ENCODE data around the gene ACTR6.

GRCh38 chr12:100211698-100212097 is 11.1 kb downstream of the ACTR6 start:
- TF ChIP-seq ZNF274 (IDR thresholded peaks at IDR 0.05; ENCODE audit: low read depth, low read length) (no peak), YY1 (IDR thresholded peaks at IDR 0.05; ENCODE audit: insufficient read depth, insufficient read length) (no peak)

Measured in NT2/D1 (cell line).